SU-DHL-6 (cell line): Measurements from ENCODE around the gene PGBD5.

Source experiments
- CTCF ChIP-seq: fragments of 200-600 bp; sonication (generic); IDR thresholded peaks from one replicate; pipeline ENCODE4 v1.5.1; 2017; ENCODE audit warnings: antibody characterized with exemption, mild to moderate bottlenecking, low read length, moderate library complexity; ENCODE audit not compliant: insufficient read depth, poor library complexity, severe bottlenecking
- EZH2phosphoT487 ChIP-seq: fragments of 200-600 bp; sonication (generic), shearing (Covaris generic); conservative IDR thresholded peaks from 2 replicates; pipeline ENCODE4 v1.6.1; 2018; ENCODE audit warnings: mild to moderate bottlenecking, antibody characterized with exemption, low read length, moderate library complexity, mixed read lengths

GRCh38 chr1:230395932-230396331 lies 30.2 kb downstream of the PGBD5 start:
- TF ChIP-seq CTCF (no peak), EZH2phosphoT487 (no peak)
